A549 (cell line): ENCODE data around the gene PILRB. TPM values are rescaled to one million over a fixed set of nuclear protein-coding genes. Genes with fewer than 3 reads are reported as not detected.

Source experiments
- ATAC-seq, 2 experiments: fragments of 200-7000 bp in 1 of 2; fragments of >200 bp in 1 of 2; cut with Nextera tagmentation in 1 of 2; cut with Tn5 transposase in 1 of 2; 3 replicates each; pipeline versions ENCODE4 v1.8.0 to v1.9.1; 2018 to 2020; ENCODE audit warnings: mild to moderate bottlenecking in 1 of 2, moderate library complexity in 1 of 2
- CTCF ChIA-PET: fragments of 300-600 bp; sonication (Branson Sonifier 250); formaldehyde crosslinking; extraction: SDS; loops from one replicate; lab custom pipeline; 2021; ENCODE audit warnings: antibody characterized with exemption, inconsistent platforms; lab: Yijun Ruan, JAX
- POLR2A ChIA-PET: fragments of 350-600 bp; formaldehyde crosslinking; extraction: SDS; loops from one replicate; lab custom pipeline; 2021; ENCODE audit warnings: antibody characterized with exemption, inconsistent platforms; lab: Yijun Ruan, JAX
- DNase-seq, 2 experiments: peaks; one replicate each; pipeline versions ENCODE4 v3.0.0 to v3.0.0-alpha.2; 2011 to 2016; ENCODE audit warnings: low read depth in 1 of 2, low spot score in 1 of 2
- FAIRE-seq: peaks from 2 replicates; lab custom pipeline; 2011; peaks lifted over from hg19 to GRCh38; lab: Jason Lieb, UNC
- H3K27ac ChIP-seq, 2 experiments: fragments of >200 bp; sonication (Bioruptor Twin); formaldehyde crosslinking; 3 replicates each; pipeline ENCODE4 v1.5.1; 2016 to 2017
- H3K4me1 ChIP-seq: fragments of >200 bp; sonication (Bioruptor Twin); formaldehyde crosslinking; 3 replicates; pipeline ENCODE4 v1.6.1; 2016
- H3K4me2 ChIP-seq: fragments of >200 bp; sonication (Bioruptor Twin); formaldehyde crosslinking; 3 replicates; pipeline ENCODE4 v1.6.1; 2016
- H3K4me3 ChIP-seq: fragments of >200 bp; sonication (Bioruptor Twin); formaldehyde crosslinking; 3 replicates; pipeline ENCODE4 v1.5.1; 2016
- H3K9me3 ChIP-seq: fragments of >200 bp; sonication (Bioruptor Twin); formaldehyde crosslinking; 3 replicates; pipeline ENCODE4 v1.6.1; 2016
- CHD4 ChIP-seq: fragments of 200-600 bp; sonication (generic); IDR thresholded peaks from 2 replicates; pipeline ENCODE4 v1.6.1; 2016; ENCODE audit warnings: antibody characterized with exemption, mild to moderate bottlenecking, borderline replicate concordance
- EHF ChIP-seq: fragments of 250-450 bp; sonication (Bioruptor Pico); IDR thresholded peaks from 2 replicates; pipeline ENCODE4 v1.5.0; 2020; ENCODE audit warnings: mild to moderate bottlenecking
- EHMT2 ChIP-seq: fragments of 200-600 bp; sonication (generic); IDR thresholded peaks from 2 replicates; pipeline ENCODE4 v1.6.1; 2016; ENCODE audit warnings: antibody characterized with exemption, low read depth, mild to moderate bottlenecking, moderate library complexity
- HEYL ChIP-seq: fragments of 250-450 bp; sonication (Bioruptor Pico); IDR thresholded peaks from 2 replicates; pipeline ENCODE4 v1.8.0; 2021; ENCODE audit warnings: mild to moderate bottlenecking, moderate library complexity
- JUNB ChIP-seq: fragments of >200 bp; sonication (Bioruptor Twin); formaldehyde crosslinking; IDR thresholded peaks from 2 replicates; pipeline ENCODE4 v1.6.1; 2016
- MAFK ChIP-seq: fragments of 450-650 bp; IDR thresholded peaks from 2 replicates; pipeline ENCODE4 v1.6.1; 2014; ENCODE audit not compliant: partially characterized antibody
- MAZ ChIP-seq: fragments of 150-350 bp; IDR thresholded peaks from 2 replicates; pipeline ENCODE4 v1.6.1; 2014; ENCODE audit warnings: antibody characterized with exemption, low read depth, low read length, borderline replicate concordance
- NR3C1 ChIP-seq: fragments of >200 bp; sonication (Bioruptor Twin); formaldehyde crosslinking; IDR thresholded peaks from 3 replicates; pipeline ENCODE4 v1.6.1; 2017
- RARB ChIP-seq: fragments of 250-450 bp; sonication (Bioruptor Pico); IDR thresholded peaks from 2 replicates; pipeline ENCODE4 v1.8.0; 2021; ENCODE audit warnings: mild to moderate bottlenecking, moderate library complexity
- REST ChIP-seq: fragments of 200-600 bp; sonication (generic); IDR thresholded peaks from 2 replicates; pipeline ENCODE4 v1.6.1; 2016; ENCODE audit warnings: antibody characterized with exemption, mild to moderate bottlenecking, moderate library complexity
- RNF2 ChIP-seq: fragments of 200-600 bp; sonication (generic); IDR thresholded peaks from 2 replicates; pipeline ENCODE4 v1.6.1; 2016; ENCODE audit warnings: low read depth, mild to moderate bottlenecking, antibody characterized with exemption, moderate library complexity, borderline replicate concordance
- SMC3 ChIP-seq: fragments of >200 bp; sonication (Bioruptor Twin); formaldehyde crosslinking; IDR thresholded peaks from 3 replicates; pipeline ENCODE4 v1.6.1; 2018; ENCODE audit warnings: inconsistent platforms
- TP53 ChIP-seq: fragments of 250-450 bp; sonication (Bioruptor Pico); IDR thresholded peaks from 2 replicates; pipeline ENCODE4 v1.5.0; 2021; ENCODE audit warnings: mild to moderate bottlenecking, moderate library complexity
- WGBS: methylation state at CpG from one replicate; pipeline ENCODE4 v1.1.6; 2017; ENCODE audit errors: missing lambda C conversion rate; 5-methylcytosine and 5-hydroxymethylcytosine counted together
- polyA plus RNA-seq, 4 experiments: library from polyadenylated mRNA; depleted of rRNA in 3 of 4; stranded (reverse); fragments of >200 nt; fragmentation: RNase III in 1 of 4; extraction: RNeasy Plus Mini Kit Qiagen cat#74134 plus additional on column Dnase treatment in 1 of 4; gene quantifications; 2 replicates in 3 of 4; 3 replicates in 1 of 4; pipeline ENCODE4 v1.2.3, GENCODE V29; 2011 to 2017
- TF ChIP-seq, protein P1 (sequence below): fragments of 150-350 bp; IDR thresholded peaks from 2 replicates; pipeline ENCODE4 v1.6.1; 2014; ENCODE audit warnings: low read depth, mild to moderate bottlenecking, low read length
- TF ChIP-seq, protein P2 (sequence below): fragments of 250-450 bp; sonication (Bioruptor Pico); IDR thresholded peaks from 2 replicates; pipeline ENCODE4 v1.5.0; 2020; ENCODE audit warnings: low read depth, mild to moderate bottlenecking, moderate library complexity

PILRB gene
- polyA plus RNA-seq, 2 of the 4 experiments (the other 2 are of a cell fraction) = 24.9 to 47.8 TPM

GRCh38 chr7:100356416-100357068 is 1.4 kb upstream of the PILRB start (continued):
- TF ChIP-seq REST = no peak
- TF ChIP-seq JUNB = no peak
- no peak for TF ChIP-seq MAZ
- no peak for TF ChIP-seq SMC3
- TF ChIP-seq EHF (CRISPR knock-in tag) = no peak
- TF ChIP-seq, protein P1, sequence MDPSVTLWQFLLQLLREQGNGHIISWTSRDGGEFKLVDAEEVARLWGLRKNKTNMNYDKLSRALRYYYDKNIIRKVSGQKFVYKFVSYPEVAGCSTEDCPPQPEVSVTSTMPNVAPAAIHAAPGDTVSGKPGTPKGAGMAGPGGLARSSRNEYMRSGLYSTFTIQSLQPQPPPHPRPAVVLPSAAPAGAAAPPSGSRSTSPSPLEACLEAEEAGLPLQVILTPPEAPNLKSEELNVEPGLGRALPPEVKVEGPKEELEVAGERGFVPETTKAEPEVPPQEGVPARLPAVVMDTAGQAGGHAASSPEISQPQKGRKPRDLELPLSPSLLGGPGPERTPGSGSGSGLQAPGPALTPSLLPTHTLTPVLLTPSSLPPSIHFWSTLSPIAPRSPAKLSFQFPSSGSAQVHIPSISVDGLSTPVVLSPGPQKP = no peak
- no peak for TF ChIP-seq HEYL

GRCh38 chr7:100357131-100357561 is 771 bp upstream of the PILRB start:
- H3K9me3 ChIP-seq = no peaks in the 10 kb centered on the region
- FAIRE-seq (no peak), ATAC-seq (peak in 1 of 2 experiments; percentile 4; a peak in 2 of 6 replicates), DNase-seq (no peak)
- H3K4me1 ChIP-seq = no peaks in the 10 kb centered on the region
- no peak overlapping the region for H3K4me2 ChIP-seq
- ChIA-PET POLR2A (no interaction called here), CTCF (no interaction called here)
- no peak overlapping the region for H3K27ac ChIP-seq
- WGBS = 91% methylated on average over 3 of the region's 6 CpGs
- TF ChIP-seq RARB (CRISPR knock-in tag) = no peak
- no peak for TF ChIP-seq MAFK
- no peak for TF ChIP-seq CHD4
- TF ChIP-seq, protein P2, sequence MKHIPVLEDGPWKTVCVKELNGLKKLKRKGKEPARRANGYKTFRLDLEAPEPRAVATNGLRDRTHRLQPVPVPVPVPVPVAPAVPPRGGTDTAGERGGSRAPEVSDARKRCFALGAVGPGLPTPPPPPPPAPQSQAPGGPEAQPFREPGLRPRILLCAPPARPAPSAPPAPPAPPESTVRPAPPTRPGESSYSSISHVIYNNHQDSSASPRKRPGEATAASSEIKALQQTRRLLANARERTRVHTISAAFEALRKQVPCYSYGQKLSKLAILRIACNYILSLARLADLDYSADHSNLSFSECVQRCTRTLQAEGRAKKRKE = no peak
- TF ChIP-seq RNF2 = no peak
- no peak for TF ChIP-seq NR3C1
- H3K4me3 ChIP-seq = no peak overlapping the region

GRCh38 chr7:100358857-100359212 is 918 bp downstream of the PILRB start:
- no peak for FAIRE-seq
- DNase-seq = no peak
- ChIA-PET CTCF (interaction anchor here (0.7 to 1.7 kb wide), 4 partner anchors 9 to 49 kb away, joined by 3 to 5 read pairs (median 3); no protein-coding TSS in a partner anchor), POLR2A (no interaction called here)
- no peak overlapping the region for H3K4me2 ChIP-seq
- no peaks in the 10 kb centered on the region for H3K4me1 ChIP-seq
- H3K27ac ChIP-seq = no peak overlapping the region
- H3K9me3 ChIP-seq = no peaks in the 10 kb centered on the region
- 0 out of 6 replicates have a peak, but pooled peaks of 1 of the 2 experiments have one; percentile 3 for ATAC-seq
- TF ChIP-seq TP53 (CRISPR knock-in tag) (no peak), EHMT2 (no peak), EHF (CRISPR knock-in tag) (no peak)
- no peak overlapping the region for H3K4me3 ChIP-seq
- WGBS = 95% methylated on average over 8 of the region's 8 CpGs
